HG03565 (cell line): ENCODE results near the gene MYO15A.
A peak's percentile ranks its signal among the peaks of the same experiment; 100 is the strongest.

ENCODE experiments used
- ATAC-seq: cut with Tn5 transposase; IDR thresholded peaks from one replicate; pipeline ENCODE4 v1.9.1; 2021; ENCODE audit warnings: mild to moderate bottlenecking, moderate library complexity; ENCODE audit not compliant: unreplicated experiment

Gene MYO15A

GRCh38 chr17:18108401-18109312 is at the start of gene MYO15A:
MYO15A (plus strand) TSS chr17:18108756; CDS start chr17:18118801, 10,045 bp downstream.
- ATAC-seq = no peak

GRCh38 chr17:18059283-18059682 is 49.3 kb upstream of the MYO15A start:
- no peak for ATAC-seq

GRCh38 chr17:18064053-18064452 is 44.5 kb upstream of the MYO15A start:
- no peak for ATAC-seq

DNA sequence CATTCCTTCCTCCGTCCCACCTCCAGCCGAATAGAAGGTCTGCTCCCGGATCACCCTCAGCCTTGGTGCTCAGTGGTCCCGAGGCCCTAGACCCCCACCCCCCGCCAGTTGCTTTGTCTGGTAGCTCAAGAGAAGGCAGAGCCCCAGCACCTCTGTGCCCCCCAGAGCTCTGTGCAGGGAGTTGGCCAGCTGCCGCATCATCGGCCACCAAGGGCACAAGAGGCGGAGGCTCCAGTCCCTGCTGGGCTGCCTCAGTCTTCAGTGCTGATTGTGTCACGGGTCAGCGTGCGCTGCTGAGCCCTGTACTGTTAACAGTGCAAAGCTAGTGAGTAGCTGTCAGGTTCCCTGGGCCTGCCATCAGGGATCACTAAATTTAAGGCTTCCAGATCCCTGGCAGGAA is 43.0 kb upstream of the MYO15A start:
- no peak for ATAC-seq

GRCh38 chr17:18066866-18067265 is 41.7 kb upstream of the MYO15A start:
- no peak for ATAC-seq

DNA sequence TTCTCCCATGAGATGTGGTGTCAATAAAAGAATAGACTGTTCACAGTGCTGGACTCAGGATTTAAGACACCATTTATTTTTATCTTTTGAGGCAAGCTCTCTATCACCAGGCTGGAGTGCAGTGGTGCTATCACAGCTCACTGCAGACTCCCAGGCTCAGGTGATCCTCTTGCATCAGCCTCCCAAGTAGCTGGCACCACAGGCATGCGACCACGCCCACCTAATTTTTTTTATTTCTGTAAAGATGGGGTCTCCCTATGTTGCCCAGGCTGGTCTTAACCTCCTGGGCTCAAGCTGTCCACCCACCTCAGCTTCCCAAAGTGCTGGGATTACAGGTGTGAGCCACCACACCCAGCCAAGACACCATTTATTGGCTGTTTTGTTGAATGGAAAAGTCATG is 39.5 kb upstream of the MYO15A start:
- no peak for ATAC-seq

GRCh38 chr17:18070861-18071340 is 37.7 kb upstream of the MYO15A start:
- no peak for ATAC-seq

DNA sequence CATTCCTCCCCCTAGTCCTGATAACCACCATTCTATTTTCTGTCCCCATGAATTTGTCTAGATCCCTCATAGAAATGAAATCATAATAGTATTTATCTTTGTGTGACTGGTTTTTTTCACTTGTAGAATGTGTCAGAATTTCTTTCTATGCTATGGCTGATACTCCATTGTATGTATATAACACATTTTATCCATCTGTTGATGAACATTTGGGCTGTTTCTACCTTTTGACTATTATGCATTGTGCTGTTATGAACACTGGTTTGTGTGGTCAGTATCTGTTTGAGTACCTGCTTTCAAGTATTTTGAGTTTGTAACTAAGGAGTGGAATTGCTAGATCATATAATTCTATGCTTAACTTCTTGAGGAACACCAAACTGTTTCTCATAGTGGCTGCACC is 36.8 kb upstream of the MYO15A start:
- ATAC-seq = no peak

DNA sequence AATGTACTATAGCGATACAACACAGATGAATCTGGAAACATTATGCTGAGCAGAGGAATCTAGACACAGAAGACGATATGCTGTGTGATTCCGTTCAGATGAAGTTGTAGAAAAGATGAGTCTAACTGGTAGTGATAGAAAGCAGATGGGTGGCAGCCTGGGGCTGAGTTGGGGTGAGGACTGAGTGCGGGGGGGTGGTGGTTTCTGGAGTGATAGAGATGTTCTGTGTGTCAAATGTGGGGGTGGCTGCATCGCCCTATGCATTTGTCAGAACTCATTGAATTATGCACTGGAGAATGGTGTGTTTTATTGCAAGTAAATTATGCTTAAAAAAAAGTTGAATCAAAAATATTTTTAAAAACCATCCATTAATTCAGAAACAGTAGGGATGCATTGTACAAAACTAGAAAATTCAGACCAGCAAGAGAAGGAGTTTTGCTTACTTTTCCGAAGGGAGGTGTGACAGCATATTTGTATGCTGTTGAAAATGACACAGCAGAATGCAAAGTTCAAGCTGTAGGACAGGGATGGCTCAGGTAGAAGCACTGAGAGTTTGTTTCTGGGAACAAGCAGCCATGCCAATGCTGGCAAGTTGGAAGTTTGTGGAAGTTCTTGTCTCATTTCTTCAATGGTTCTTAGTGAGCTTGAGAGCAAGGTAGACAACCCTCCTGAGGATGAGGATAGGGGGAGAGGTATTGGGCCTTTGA is 33.8 kb upstream of the MYO15A start:
- ATAC-seq = no peak

GRCh38 chr17:18076936-18077335 is 31.6 kb upstream of the MYO15A start:
- no peak for ATAC-seq

- ATAC-seq = no peak
Measured at GRCh38 chr17:18079543-18079942, 29.0 kb upstream of the MYO15A start.

GRCh38 chr17:18084256-18084655 is 24.3 kb upstream of the MYO15A start:
- ATAC-seq = no peak

- peak; percentile 77 for ATAC-seq
Measured at GRCh38 chr17:18087610-18088491, 20.7 kb upstream of the MYO15A start, which contains the start of gene DRG2. DRG2 (plus strand) TSS chr17:18087948; CDS start chr17:18088024, 76 bp downstream.

GRCh38 chr17:18089613-18090012 is 18.9 kb upstream of the MYO15A start:
- no peak for ATAC-seq

DNA sequence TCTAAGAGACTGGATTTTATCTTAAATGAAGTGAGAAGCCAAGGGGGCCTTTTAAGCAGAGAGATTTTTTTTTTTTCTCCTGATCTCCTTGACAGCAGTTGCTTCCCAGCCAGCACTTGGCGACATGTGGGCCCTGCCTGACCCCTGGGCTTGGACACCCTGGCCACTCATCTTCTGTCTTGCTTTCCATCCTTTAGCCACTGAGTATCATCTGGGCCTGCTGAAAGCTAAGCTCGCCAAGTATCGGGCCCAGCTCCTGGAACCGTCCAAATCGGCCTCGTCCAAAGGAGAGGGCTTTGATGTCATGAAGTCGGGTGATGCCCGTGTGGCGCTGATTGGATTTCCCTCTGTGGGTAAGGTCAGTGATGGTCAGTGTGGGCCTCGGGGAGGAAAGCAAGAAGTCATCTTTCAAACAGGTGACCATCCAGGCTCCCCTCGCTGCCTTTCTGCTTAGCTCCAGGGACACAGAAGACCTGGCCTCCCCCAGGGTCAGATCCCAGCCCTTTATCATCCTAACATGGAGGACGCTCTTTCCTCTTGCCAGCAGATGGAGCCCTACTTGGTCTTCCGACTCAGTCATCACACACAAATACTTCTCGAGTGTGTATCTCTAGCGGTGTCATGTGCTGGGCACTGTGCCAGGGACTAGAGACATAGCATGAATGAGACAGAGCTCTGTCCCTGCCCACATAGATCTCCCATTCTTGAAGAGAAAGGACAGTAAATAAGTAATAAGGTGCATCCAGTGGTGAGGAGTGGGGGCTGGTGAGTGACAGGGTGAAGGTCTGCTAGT is 14.7 kb upstream of the MYO15A start:
- ATAC-seq = no peak

DNA sequence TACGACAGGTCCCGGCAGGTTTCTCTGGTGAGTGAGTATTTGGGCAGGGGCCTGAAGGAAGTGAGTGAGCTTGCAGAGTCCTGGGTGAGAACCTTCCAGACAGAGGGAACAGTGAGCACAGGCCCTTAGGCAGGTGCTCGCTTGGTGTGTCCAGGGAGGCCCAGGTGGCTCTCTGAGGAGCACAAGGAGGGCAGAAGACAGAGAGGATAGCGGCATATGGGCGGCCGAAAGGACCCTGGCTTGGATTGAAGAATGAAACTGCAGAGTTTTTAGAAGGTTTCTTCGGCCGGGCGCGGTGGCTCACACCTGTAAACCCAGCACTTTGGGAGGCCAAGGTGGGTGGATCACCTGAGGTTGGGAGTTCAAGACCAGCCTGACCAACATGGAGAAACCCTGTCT is 14.1 kb upstream of the MYO15A start:
- no peak for ATAC-seq

- no peak for ATAC-seq
Measured at GRCh38 chr17:18099516-18099915, 9.0 kb upstream of the MYO15A start.

- no peak for ATAC-seq
Measured at GRCh38 chr17:18100616-18101015, 7.9 kb upstream of the MYO15A start.

GRCh38 chr17:18101828-18102227 is 6.7 kb upstream of the MYO15A start:
- ATAC-seq = no peak

DNA sequence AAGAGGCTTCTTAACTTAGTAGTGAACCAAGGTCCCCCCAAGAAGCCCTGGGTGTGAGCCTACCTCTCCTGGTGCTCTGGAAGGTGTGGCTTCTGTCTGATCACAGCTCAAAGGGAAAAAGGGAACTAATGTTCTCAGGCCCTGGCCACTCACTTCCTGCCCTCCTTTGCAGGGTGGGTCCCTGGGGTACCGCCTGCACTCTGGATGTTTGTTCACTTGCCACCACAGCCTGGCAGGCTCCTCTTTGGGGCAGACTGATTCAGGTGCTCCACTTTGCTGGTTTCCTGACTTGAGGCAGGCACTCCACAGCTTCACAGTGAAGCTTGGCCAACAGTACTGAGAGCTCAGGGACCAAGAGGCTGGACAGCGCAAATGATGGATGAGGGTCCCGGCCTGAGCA is 5.9 kb upstream of the MYO15A start:
- no peak for ATAC-seq
